Upper lobe of right lung (tissue), 1 donor: ENCODE data around the gene CDA. TPM values are rescaled to one million over a fixed set of nuclear protein-coding genes. Genes with fewer than 3 reads are reported as not detected.

Experiments used
- ATAC-seq: fragments of 200-7000 bp; cut with Tn5 transposase; one replicate; pipeline ENCODE4 v1.9.1; 2020; ENCODE audit warnings: mild to moderate bottlenecking, moderate library complexity
- DNase-seq: peaks from one replicate; pipeline ENCODE4 v3.0.0-alpha.2; 2020
- H3K27ac ChIP-seq: fragments of 200-600 bp; one replicate; pipeline ENCODE4 v1.8.0; 2022
- H3K27me3 ChIP-seq: fragments of 200-600 bp; one replicate; pipeline ENCODE4 v1.8.0; 2022; ENCODE audit warnings: mild to moderate bottlenecking
- H3K36me3 ChIP-seq: fragments of 200-600 bp; one replicate; pipeline ENCODE4 v1.8.0; 2022
- H3K4me1 ChIP-seq: fragments of 200-600 bp; one replicate; pipeline ENCODE4 v1.8.0; 2022
- H3K4me3 ChIP-seq: fragments of 200-600 bp; one replicate; pipeline ENCODE4 v1.8.0; 2022; ENCODE audit warnings: mild to moderate bottlenecking
- H3K9me3 ChIP-seq: fragments of 200-600 bp; one replicate; pipeline ENCODE4 v1.8.0; 2022
- CTCF ChIP-seq: fragments of 200-600 bp; IDR thresholded peaks from one replicate; pipeline ENCODE4 v1.8.0; 2022; ENCODE audit warnings: antibody characterized with exemption
- intact Hi-C: fragments of 100-400 bp; cut with DNase I; formaldehyde crosslinking; loops from one replicate; pipeline ENCODE4 v1.11.0; 2022
- total RNA-seq: library from RNA; stranded (reverse); fragmentation: NEBNext Ultra II Directional; extraction: Animal tissue kit (Norgen Biotek cat#: 25700); gene quantifications from one replicate; pipeline ENCODE4 v1.2.1, GENCODE V29; 2021
- donor health status: DM: no; HTN: yes; CAD: no; lungs with severe emphysema.

CDA gene
- total RNA-seq, 1 donor from 2014 or later: 8.8 TPM

GRCh38 chr1:20612221-20612746 is 23.4 kb downstream of the CDA start:
- Histone ChIP-seq H3K4me1 (no peaks in the 10 kb centered on the region), H3K36me3 (no peaks in the 10 kb centered on the region), H3K27me3 (no peaks in the 10 kb centered on the region), H3K27ac (no peak overlapping the region), H3K4me3 (no peak overlapping the region), H3K9me3 (no peaks in the 10 kb centered on the region)
- no peak for DNase-seq
- no peak for TF ChIP-seq CTCF
- intact Hi-C loops: no loop called here
- ATAC-seq: no peak

- Histone ChIP-seq H3K27me3 (no peaks in the 10 kb centered on the region), H3K27ac (no peak overlapping the region), H3K4me1 (no peaks in the 10 kb centered on the region), H3K36me3 (no peaks in the 10 kb centered on the region), H3K4me3 (no peak overlapping the region), H3K9me3 (no peaks in the 10 kb centered on the region)
- intact Hi-C loops: no loop called here
- no peak for TF ChIP-seq CTCF
- ATAC-seq: no peak
- DNase-seq: no peak
Measured at GRCh38 chr1:20614131-20614579, 25.3 kb downstream of the CDA start.

DNA sequence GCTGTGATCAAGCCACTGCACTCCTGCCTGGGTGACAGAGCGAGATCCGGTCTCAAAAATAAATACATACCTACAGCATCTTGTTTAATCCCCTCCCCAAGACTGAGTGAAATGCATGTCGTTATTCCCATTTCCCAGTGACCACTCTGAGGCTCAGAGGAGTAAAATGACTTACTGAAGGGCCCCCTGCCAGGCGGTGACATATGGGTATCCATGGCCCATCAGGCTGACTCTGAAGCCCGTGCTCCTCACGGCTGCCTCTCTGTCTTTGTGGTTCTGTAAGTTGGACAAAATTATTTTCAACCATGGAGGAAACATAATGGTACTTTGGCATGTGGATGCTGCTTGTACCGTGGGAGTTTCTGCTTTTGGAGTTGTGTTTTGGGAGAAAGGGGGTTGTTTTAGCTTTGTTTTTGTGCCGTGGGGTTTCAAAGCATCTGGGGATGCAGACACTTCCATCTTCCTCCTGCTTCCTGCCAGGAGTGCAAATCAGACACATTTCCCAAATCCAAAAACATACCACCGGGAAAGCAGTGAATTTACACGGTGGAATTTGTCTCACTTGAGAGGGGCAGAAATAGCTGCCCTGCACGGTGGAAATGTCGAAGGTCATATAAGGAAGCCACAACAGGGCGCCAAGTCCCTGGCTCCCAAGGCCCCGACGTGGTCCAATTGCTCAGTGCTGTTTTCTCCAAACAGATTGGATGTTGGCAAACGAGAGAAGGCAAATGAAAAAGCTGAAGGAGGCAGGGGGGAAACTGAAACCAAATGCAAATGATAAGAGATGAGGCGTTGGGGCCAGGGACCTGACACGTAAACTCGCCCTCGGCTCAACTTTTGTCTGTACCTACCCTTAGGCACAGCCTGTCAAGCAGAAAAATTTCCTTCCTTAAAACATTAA is 27.3 kb downstream of the CDA start:
- no peaks in the 10 kb centered on the region for H3K36me3 ChIP-seq
- DNase-seq (no peak), ATAC-seq (no peak)
- intact Hi-C loops: no loop called here
- no peak for TF ChIP-seq CTCF
- H3K27me3 ChIP-seq: no peaks in the 10 kb centered on the region
- H3K27ac ChIP-seq: no peak overlapping the region
- no peaks in the 10 kb centered on the region for H3K9me3 ChIP-seq
- no peaks in the 10 kb centered on the region for H3K4me1 ChIP-seq
- no peak overlapping the region for H3K4me3 ChIP-seq

DNA sequence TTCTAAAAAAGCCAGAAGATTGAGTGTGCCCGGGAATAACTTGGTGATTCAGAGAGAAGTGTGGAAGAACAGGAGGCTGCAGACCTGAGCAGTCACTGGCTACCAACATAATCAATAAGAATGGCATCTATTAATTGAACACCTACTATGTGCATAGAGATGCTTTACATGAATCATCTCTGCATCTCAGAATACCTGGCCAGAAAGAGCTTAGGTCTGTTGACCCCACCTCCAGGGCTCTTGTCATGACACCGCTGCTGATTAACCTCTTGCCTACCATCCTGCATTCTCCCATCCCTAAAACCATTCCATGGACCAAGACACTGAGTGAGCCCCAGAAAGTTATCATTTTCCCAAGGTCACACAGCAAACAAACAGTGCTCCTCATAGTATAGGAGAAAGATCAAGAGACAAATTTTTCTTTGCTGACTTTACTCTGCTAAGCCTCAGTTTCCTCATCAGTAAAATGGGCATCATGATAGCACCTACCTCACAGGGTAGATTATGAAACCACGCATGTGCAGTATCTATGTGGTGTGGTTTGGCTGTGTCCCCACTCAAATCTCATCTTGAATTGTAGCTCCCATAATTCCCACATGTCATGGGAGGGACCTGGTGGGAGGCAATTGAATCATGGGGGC is 28.1 kb downstream of the CDA start:
- Histone ChIP-seq H3K4me3 (no peak overlapping the region), H3K4me1 (no peaks in the 10 kb centered on the region), H3K27ac (no peak overlapping the region), H3K36me3 (no peaks in the 10 kb centered on the region), H3K9me3 (no peaks in the 10 kb centered on the region), H3K27me3 (no peaks in the 10 kb centered on the region)
- intact Hi-C loops: no loop called here
- TF ChIP-seq CTCF: no peak
- ATAC-seq (no peak), DNase-seq (no peak)

DNA sequence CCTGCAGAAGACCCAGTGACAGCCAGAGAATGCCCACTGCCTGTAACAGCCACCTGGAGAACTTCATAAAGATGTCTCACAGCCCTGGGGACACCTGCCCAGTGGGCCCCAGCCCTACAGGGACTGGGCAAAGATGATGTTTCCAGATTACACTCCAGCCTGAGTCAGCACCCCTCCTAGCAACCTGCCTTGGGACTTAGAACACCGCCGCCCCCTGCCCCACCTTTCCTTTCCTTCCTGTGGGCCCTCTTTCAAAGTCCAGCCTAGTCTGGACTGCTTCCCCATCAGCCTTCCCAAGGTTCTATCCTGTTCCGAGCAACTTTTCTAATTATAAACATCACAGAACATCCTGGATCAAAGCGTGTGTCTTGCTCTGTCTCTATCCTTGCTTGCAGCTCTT is 29.7 kb downstream of the CDA start:
- intact Hi-C loops: no loop called here
- H3K4me3 ChIP-seq: no peak overlapping the region
- no peak for TF ChIP-seq CTCF
- no peaks in the 10 kb centered on the region for H3K9me3 ChIP-seq
- H3K36me3 ChIP-seq: no peaks in the 10 kb centered on the region
- ATAC-seq: no peak
- no peak for DNase-seq
- no peak overlapping the region for H3K27ac ChIP-seq
- H3K27me3 ChIP-seq: no peaks in the 10 kb centered on the region
- H3K4me1 ChIP-seq: no peaks in the 10 kb centered on the region
